ENCODE results near the gene SMIM11.

Gene SMIM11

GRCh38 chr21:34358866-34359265, 16.4 kb upstream of the SMIM11 start:
- TF ChIP-seq MAX (IDR thresholded peaks at IDR 0.05), result no peak
- TF ChIP-seq YY1 (IDR thresholded peaks at IDR 0.05; ENCODE audit: low read depth), result no peak

GRCh38 chr21:34360488-34361241, 14.6 kb upstream of the SMIM11 start:
- TF ChIP-seq TEAD4 (IDR thresholded peaks at IDR 0.05) (no peak), REST (IDR thresholded peaks at IDR 0.05; ENCODE audit: low read depth) (no peak), TCF12 (IDR thresholded peaks at IDR 0.05; ENCODE audit: low read depth) (no peak), ZBTB7A (IDR thresholded peaks at IDR 0.05; ENCODE audit: low read depth) (no peak)

GRCh38 chr21:34362136-34362444, 13.2 kb upstream of the SMIM11 start:
- no peak for TF ChIP-seq YY1 (IDR thresholded peaks at IDR 0.05; ENCODE audit: low read depth)
- no peak for TF ChIP-seq REST (IDR thresholded peaks at IDR 0.05; ENCODE audit: low read depth)
- no peak for TF ChIP-seq NFIC (IDR thresholded peaks at IDR 0.05)
- TF ChIP-seq ZBTB7A (IDR thresholded peaks at IDR 0.05; ENCODE audit: low read depth), result no peak
- TF ChIP-seq FOXM1 (IDR thresholded peaks at IDR 0.05; ENCODE audit: borderline replicate concordance, low read depth), result no peak
- no peak for TF ChIP-seq RAD21 (IDR thresholded peaks at IDR 0.05; ENCODE audit: low read depth)
- no peak for TF ChIP-seq USF1 (IDR thresholded peaks at IDR 0.05)
- no peak for TF ChIP-seq MAX (IDR thresholded peaks at IDR 0.05)
- no peak for TF ChIP-seq TAF1 (IDR thresholded peaks at IDR 0.05; ENCODE audit: low read depth)
- TF ChIP-seq TCF12 (IDR thresholded peaks at IDR 0.05; ENCODE audit: low read depth), result no peak

GRCh38 chr21:34362670-34363069, 12.6 kb upstream of the SMIM11 start:
- no peak for TF ChIP-seq CEBPB (IDR thresholded peaks at IDR 0.05)
- TF ChIP-seq TCF12 (IDR thresholded peaks at IDR 0.05; ENCODE audit: low read depth), result no peak
- no peak for TF ChIP-seq ZBTB7A (IDR thresholded peaks at IDR 0.05; ENCODE audit: low read depth)
- no peak for TF ChIP-seq TAF1 (IDR thresholded peaks at IDR 0.05; ENCODE audit: low read depth)
- no peak for TF ChIP-seq USF1 (IDR thresholded peaks at IDR 0.05)
- TF ChIP-seq FOXM1 (IDR thresholded peaks at IDR 0.05; ENCODE audit: borderline replicate concordance, low read depth), result no peak
- TF ChIP-seq EP300 (IDR thresholded peaks at IDR 0.05; ENCODE audit: borderline replicate concordance), result no peak
- no peak for TF ChIP-seq YY1 (IDR thresholded peaks at IDR 0.05; ENCODE audit: low read depth)
- TF ChIP-seq REST (IDR thresholded peaks at IDR 0.05; ENCODE audit: low read depth), result no peak
- TF ChIP-seq CREB1 (IDR thresholded peaks at IDR 0.05; ENCODE audit: low read depth), result no peak
- TF ChIP-seq RAD21 (IDR thresholded peaks at IDR 0.05; ENCODE audit: low read depth), result no peak
- no peak for TF ChIP-seq MAX (IDR thresholded peaks at IDR 0.05)
- no peak for TF ChIP-seq NFIC (IDR thresholded peaks at IDR 0.05)
- TF ChIP-seq EGR1 (IDR thresholded peaks at IDR 0.05), result no peak
- TF ChIP-seq TEAD4 (IDR thresholded peaks at IDR 0.05), result no peak

- no peak for TF ChIP-seq CEBPB (IDR thresholded peaks at IDR 0.05)
- TF ChIP-seq FOXM1 (IDR thresholded peaks at IDR 0.05; ENCODE audit: borderline replicate concordance, low read depth), result no peak
- TF ChIP-seq MAX (IDR thresholded peaks at IDR 0.05), result no peak
- no peak for TF ChIP-seq ZBTB7A (IDR thresholded peaks at IDR 0.05; ENCODE audit: low read depth)
- TF ChIP-seq USF1 (IDR thresholded peaks at IDR 0.05), result no peak
- no peak for TF ChIP-seq EGR1 (IDR thresholded peaks at IDR 0.05)
- no peak for TF ChIP-seq CREB1 (IDR thresholded peaks at IDR 0.05; ENCODE audit: low read depth)
Measured at GRCh38 chr21:34363733-34364132, 11.6 kb upstream of the SMIM11 start, which contains the start of gene KCNE2. Gene KCNE2, plus strand, starts transcription at chr21:34364006. Its CDS starts 6,473 bp downstream, at chr21:34370479.
